COR-L47 (cell line): ENCODE data around the gene FAM186B.

ENCODE experiments used
- DNase-seq: peaks from one replicate; lab custom pipeline; 2025; lab: John Stamatoyannopoulos, UW

FAM186B gene

GRCh38 chr12:49567611-49568441 is 37.6 kb downstream of the FAM186B start, which contains the start of gene MCRS1:
Gene MCRS1 (minus strand): TSS chr12:49568142. CDS start chr12:49566731, 1,411 bp downstream.
- peak; percentile 90 for DNase-seq

- DNase-seq = no peak
Measured at GRCh38 chr12:49567302-49567610, 38.2 kb downstream of the FAM186B start.

DNA sequence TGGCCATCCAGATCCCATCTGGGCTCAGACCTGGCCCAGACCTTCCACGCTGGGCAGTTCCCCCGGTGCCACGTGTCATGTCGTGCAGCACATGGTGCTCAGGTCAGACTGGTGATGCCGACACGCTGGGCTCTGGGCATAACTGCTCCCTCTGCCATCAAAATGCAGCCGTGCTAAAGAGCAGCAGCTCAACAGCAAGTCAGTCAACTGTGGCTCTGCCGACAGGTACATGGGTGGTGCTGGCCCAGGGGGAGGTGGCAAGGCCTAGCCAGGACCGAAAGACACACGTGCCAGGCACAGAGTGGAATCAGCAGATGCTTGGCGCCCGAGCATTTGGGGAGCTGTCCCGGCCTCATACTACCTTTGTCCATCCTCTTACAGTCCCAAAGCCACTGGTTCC is 39.1 kb downstream of the FAM186B start:
- DNase-seq = no peak

DNA sequence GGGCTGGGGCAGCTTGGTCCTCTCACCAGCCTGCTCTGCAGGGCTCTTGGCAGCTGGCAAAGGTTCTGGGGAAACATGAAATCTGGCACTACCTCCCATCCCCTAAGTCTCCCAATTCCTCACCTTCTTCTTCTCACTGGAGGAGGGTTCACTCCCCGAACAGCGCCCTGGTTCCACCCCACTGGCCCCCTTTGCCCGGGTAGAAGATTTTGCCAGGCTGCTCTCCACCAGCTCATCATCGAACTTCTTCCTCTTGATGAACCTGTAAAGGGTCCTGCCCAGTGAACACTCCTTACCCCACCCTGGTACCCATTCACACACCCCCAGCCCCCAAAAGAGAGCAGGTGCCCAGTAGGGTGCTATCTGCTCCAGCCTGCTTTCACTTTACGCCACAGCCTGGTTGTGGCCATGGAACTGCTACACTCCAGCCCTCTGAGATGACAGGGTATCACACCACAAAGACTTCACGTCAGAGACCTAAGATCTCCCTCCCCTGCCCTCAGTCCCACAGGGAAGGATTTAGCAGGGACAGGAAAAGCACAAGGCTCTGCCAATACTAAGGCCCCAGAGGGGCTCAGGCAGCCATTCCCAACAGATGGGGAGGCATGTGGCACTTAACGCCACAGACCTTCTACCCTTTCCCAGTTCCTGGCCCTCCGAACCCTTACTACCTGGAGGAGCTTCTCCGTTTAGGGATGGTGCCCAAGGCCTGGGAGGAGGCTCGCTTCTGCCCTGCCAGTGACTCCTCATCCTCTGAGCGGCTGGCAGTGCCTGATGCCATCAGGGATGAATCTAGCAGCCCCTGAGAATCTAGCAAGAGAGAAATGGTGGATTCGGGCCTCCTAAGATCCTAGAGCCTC is 39.8 kb downstream of the FAM186B start:
- DNase-seq = no peak

DNA sequence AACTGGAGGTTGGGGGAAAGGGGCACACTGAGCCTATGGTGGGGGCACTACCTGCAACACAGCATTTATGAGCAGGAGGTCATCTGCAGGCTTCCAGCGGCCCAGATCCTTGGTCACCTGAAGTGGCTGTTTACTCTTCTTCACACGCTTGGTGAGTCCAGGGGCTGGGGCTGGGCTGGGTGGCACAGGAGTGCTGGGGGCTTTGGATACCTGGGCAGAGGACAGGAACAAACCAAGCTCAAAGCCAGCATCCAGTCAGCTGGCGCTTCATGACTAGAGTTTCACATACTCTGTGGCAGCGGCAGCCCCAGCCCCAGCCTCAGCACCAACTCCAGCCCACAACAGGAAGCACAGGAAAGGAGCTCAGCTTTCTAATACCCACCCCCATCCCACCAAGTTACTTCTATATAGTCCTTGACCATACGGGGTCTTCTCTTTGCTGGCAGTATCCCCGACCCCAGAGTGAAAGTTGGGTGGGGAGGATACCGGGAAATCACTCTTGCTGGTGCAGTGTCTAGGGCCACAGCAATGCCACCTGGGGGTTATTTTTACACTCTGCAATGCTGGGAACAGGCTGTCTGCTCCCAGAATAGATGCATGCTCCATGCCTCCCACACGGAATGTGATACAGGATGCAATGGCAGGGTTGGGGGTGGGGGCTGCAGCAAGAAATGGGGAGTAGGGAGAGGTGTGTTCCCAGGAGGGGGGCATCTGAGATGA is 40.6 kb downstream of the FAM186B start:
- no peak for DNase-seq

- DNase-seq = no peak
Measured at GRCh38 chr12:49563951-49564685, 41.3 kb downstream of the FAM186B start.

- DNase-seq = no peak
Measured at GRCh38 chr12:49562831-49563230, 42.6 kb downstream of the FAM186B start.

DNA sequence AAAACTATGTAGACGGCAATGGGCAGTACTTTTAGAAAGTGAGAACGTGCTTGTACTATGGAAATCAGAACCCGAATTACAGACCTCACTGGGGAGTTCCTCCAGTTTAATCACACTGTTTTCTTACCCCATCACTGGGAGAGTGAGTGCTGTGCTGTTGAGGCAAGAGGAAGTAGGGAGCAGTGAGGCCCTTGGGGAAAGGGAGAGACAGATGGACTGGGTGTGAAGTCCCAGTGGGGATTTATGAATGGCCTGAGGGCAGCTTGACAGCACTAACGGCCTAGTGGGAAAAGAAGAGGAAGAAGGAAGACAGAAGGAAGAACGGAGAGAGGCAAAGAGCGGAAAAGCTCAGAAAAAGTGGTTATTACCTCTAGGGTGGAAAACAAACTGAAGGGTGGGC is 43.2 kb downstream of the FAM186B start:
- no peak for DNase-seq

DNA sequence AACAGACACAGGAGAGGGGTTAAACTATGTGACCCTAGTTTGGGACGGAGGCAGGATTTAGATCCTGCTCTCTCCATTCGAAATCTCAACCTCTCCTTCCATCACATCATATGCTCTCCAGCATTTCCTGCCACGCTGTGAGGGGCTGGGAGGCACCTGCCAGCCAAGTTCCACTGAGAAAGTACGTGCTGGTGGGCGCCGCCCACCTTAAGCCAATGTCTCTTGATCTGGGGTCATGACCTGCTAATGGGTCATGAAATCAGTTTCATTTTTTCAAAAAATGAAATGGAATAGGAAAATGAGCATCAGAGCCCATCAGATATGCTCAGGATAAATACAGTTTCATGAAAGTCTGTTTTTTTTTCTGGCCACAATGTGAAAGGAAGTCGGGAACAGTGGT is 44.7 kb downstream of the FAM186B start:
- no peak for DNase-seq

DNA sequence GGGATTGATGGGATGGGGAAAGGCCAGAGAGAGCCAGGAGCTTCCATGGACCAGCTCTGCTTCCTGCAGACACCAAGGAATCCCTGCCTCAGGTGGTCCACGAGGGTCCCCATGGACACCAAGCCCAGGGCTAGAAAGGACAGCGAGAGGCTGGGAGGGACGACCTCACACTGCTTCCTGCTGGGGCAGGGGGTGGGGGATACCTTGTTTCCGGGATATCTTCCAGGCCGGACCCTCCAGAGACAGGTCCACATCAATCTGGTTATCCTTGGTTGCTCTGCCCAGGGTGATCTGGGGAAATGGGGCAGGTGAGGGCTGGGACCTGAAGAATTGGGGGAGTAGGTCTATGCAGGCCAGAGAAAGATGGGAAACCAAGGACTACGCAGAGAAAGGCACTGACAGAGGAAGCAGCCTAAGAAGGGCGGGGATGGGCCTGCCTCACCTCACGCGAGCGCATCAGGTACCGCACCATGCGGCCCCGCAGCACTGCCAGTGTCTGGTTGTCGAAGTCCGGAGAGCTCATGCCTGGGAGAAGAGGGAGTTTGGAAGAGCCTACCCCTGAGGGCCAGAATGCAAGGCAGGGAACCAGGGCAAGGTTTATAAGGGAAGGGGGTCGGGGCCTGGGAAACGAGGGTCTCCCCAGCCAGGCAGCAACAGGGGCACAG is 46.3 kb downstream of the FAM186B start:
- no peak for DNase-seq

DNA sequence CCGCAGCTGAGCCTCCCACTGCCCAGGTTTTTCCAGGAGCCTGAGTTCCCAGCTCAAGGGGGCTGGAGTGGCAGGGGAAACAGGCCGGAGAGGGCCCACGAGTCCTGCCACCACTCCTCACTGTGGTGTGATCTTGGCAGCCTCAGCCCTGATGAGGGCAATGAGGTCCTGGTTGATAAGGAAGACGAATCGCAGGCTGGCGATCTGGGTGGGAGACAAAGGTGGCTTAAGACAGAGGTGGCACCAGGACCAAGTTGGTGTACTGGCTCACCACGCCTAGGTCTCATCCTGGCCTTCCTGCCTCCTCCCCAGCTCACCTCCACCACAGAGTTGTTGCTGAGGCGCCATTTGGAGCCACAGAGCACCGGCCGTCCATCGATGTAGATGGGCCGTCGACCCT is 46.9 kb downstream of the FAM186B start:
- DNase-seq = no peak

- DNase-seq = no peak
Measured at GRCh38 chr12:49557917-49558215, 47.6 kb downstream of the FAM186B start.

DNA sequence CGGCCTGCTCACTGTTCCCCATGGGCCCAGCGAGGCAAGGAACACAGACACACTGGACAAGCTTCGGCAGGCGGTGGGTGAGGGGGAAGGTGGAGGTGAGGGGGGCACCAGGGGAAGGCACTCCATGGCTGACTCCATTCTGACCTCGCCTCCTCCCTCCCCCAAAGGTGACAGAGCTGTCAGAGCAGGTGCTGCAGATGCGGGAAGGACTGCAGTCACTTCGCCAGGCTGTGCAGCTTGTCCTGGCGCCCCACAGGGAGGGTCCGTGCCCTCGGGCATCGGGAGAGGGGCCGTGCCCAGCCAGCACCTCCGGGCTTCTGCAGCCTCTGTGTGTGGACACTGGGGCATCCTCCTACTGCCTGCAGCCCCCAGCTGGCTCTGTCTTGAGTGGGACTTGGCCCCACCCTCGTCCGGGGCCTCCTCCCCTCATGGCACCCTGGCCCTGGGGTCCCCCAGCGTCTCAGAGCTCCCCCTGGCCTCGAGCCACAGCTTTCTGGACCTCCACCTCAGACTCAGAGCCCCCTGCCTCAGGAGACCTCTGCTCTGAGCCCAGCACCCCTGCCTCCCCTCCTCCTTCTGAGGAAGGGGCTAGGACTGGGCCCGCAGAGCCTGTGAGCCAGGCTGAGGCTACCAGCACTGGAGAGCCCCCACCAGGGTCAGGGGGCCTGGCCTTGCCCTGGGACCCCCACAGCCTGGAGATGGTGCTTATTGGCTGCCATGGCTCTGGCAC is 48.1 kb downstream of the FAM186B start:
- DNase-seq = no peak

DNA sequence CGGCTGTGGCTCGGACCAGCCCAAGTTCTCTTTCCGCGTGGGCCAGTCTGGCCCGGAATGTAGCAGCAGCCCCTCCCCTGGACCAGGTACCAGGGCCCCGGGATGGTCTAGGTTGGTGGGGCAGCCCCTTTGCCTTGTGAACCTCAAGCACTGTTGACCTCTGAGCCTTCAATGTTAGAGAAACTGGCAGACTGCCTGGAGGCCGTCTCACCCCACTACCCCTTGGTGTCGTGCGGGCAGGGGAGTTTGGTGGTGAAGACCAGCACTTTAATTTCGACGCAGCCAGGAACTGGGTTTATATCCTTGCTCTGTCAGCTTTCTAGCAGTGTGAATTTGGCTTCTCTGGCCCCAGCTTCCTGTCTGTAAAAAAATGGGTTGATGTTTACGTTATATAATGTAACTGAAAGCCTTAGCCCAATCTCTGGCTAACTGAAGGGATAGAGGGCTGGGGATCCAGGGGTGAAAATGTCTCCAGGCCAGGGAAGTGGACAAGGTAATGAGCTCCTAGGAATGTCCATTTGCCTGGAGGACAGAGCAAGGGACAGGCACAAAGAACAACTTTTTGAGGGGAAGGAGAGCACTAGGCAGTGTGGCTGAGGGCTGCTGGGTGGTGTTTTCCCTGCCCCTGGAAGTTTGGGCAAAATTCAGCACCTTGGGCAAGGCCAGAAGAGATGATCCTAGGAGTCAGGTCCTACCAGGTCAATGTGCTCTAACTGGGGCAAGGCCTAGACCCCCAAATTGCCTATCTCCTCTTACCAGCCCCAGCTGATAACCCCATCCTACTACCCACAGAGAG is 48.9 kb downstream of the FAM186B start:
- no peak for DNase-seq

DNA sequence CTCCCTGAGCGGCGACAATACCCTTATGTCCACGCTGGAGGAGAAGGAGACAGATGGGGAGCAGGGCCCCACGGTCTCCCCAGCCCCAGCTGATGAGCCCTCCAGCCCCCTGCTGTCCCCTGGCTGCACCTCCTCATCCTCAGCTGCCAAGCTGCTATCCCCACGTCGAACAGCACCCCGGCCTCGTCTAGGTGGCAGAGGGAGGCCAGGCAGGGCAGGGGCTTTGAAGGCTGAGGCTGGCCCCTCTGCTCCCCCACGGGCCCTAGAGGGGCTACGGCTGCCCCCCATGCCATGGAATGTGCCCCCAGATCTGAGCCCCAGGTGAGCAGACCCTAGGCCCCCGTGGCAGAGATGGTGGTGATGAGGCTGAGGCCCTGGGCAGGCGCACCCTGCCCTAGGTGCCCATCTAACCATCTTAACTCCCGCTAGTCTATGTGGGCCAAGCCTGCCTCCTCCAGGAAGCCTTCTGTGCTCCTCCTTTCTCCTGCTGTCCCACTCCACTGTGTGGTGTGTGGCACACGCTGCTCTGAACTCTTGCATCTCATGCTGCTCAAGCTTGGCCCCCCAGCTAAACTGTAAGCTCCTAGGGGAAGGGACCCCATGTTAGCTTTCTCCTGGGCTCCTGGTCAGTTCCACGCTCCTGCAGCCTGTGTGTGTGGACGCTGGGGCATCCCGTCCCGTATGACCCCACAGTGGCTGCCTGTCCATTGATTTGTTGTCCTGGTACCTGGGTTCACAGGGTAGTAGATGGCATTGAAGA is 49.6 kb downstream of the FAM186B start:
- no peak for DNase-seq

- DNase-seq = no peak
Measured at GRCh38 chr12:49554266-49554665, 51.2 kb downstream of the FAM186B start.

GRCh38 chr12:49553512-49554088 is 51.8 kb downstream of the FAM186B start:
- peak; percentile 84 for DNase-seq

DNA sequence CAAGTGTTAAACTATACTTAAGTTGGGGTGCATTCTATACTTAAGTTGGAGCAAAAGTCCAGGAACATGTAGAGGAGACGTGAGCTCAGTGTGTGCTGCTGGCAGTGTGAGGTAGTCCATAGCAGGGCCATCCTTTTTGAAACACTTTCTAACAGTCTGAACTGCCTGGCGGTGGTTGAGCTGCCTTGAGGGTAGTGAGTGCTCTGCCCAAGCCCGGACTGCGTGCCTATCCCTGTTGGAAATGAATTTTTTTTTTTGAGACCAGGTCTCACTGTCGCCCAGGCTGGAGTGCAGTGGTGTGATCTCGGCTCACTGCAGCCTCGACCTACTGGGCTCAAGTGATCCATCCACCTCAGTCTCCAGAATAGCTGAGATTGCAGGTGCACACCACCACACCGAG is 52.5 kb downstream of the FAM186B start:
- no peak for DNase-seq

GRCh38 chr12:49552425-49552824 is 53.0 kb downstream of the FAM186B start:
- DNase-seq = no peak
